GM18909 (cell line): ENCODE measurements around the gene GNPAT.

Experiments used
- ATAC-seq: cut with Tn5 transposase; IDR thresholded peaks from one replicate; pipeline ENCODE4 v1.9.1; 2021; ENCODE audit warnings: mild to moderate bottlenecking; ENCODE audit not compliant: unreplicated experiment, poor library complexity

Gene GNPAT

GRCh38 chr1:231240883-231241735 is at the start of gene GNPAT:
Gene GNPAT, plus strand, starts transcription at chr1:231241212. Its CDS starts 167 bp downstream, at chr1:231241379.
- ATAC-seq = peak; percentile 95

- no peak for ATAC-seq
Observed at GRCh38 chr1:231192620-231193163, 48.3 kb upstream of the GNPAT start.

GRCh38 chr1:231193710-231194340 is 47.2 kb upstream of the GNPAT start:
- ATAC-seq = no peak

GRCh38 chr1:231194476-231194842 is 46.6 kb upstream of the GNPAT start:
- no peak for ATAC-seq

- no peak for ATAC-seq
Observed at GRCh38 chr1:231194843-231195516, 46.0 kb upstream of the GNPAT start.

GRCh38 chr1:231196307-231196706 is 44.7 kb upstream of the GNPAT start:
- no peak for ATAC-seq

- ATAC-seq = no peak
Observed at GRCh38 chr1:231196728-231197127, 44.3 kb upstream of the GNPAT start.

GRCh38 chr1:231199868-231200267 is 41.1 kb upstream of the GNPAT start:
- no peak for ATAC-seq

- ATAC-seq = no peak
Observed at GRCh38 chr1:231200388-231201031, 40.5 kb upstream of the GNPAT start.

GRCh38 chr1:231201375-231201978 is 39.5 kb upstream of the GNPAT start:
- ATAC-seq = no peak

GRCh38 chr1:231201979-231202633 is 38.9 kb upstream of the GNPAT start:
- ATAC-seq = no peak

- ATAC-seq = no peak
Observed at GRCh38 chr1:231203259-231204057, 37.6 kb upstream of the GNPAT start.

- no peak for ATAC-seq
Observed at GRCh38 chr1:231206856-231207255, 34.2 kb upstream of the GNPAT start.

GRCh38 chr1:231207437-231207836 is 33.6 kb upstream of the GNPAT start:
- ATAC-seq = no peak

GRCh38 chr1:231208980-231209379 is 32.0 kb upstream of the GNPAT start:
- no peak for ATAC-seq

- no peak for ATAC-seq
Observed at GRCh38 chr1:231209531-231209930, 31.5 kb upstream of the GNPAT start.

- ATAC-seq = no peak
Observed at GRCh38 chr1:231210126-231210525, 30.9 kb upstream of the GNPAT start.

- peak; percentile 86 for ATAC-seq
Observed at GRCh38 chr1:231211005-231211857, 29.8 kb upstream of the GNPAT start.
